C1 segment of cervical spinal cord (tissue), 14 donors: ENCODE measurements around the gene PLCB4.

Experiments
- DNase-seq, 14 donors: peaks; one replicate each; lab custom pipeline; 2025; lab: John Stamatoyannopoulos, UW

Gene PLCB4

GRCh38 chr20:9321007-9321406, 252.1 kb downstream of the PLCB4 start:
- no peak for DNase-seq

GRCh38 chr20:9322661-9323060, 253.8 kb downstream of the PLCB4 start:
- DNase-seq = no peak

- no peak for DNase-seq
These were observed 254.7 kb downstream of the PLCB4 start for GRCh38 chr20:9323622-9324021.

- DNase-seq = no peak
These were observed 260.6 kb downstream of the PLCB4 start for GRCh38 chr20:9329355-9330101.

- DNase-seq = no peak
These were observed 261.3 kb downstream of the PLCB4 start for GRCh38 chr20:9330151-9330550.

GRCh38 chr20:9331707-9332435, 263.0 kb downstream of the PLCB4 start:
- DNase-seq = no peak

GRCh38 chr20:9332791-9333479, 264.0 kb downstream of the PLCB4 start:
- no peak for DNase-seq

GRCh38 chr20:9334866-9335265, 266.0 kb downstream of the PLCB4 start:
- no peak for DNase-seq

GRCh38 chr20:9338101-9338500, 269.2 kb downstream of the PLCB4 start:
- no peak for DNase-seq

GRCh38 chr20:9339708-9340107, 270.8 kb downstream of the PLCB4 start:
- no peak for DNase-seq

GRCh38 chr20:9342651-9343050, 273.8 kb downstream of the PLCB4 start:
- DNase-seq = no peak

- peak in 1 of 14 donors; percentile 55 for DNase-seq
These were observed 275.4 kb downstream of the PLCB4 start for GRCh38 chr20:9344083-9344920.

GRCh38 chr20:9348316-9348715, 279.4 kb downstream of the PLCB4 start:
- DNase-seq = no peak

GRCh38 chr20:9348747-9349146, 279.9 kb downstream of the PLCB4 start:
- no peak for DNase-seq

GRCh38 chr20:9349249-9349648, 280.4 kb downstream of the PLCB4 start:
- DNase-seq = no peak

- no peak for DNase-seq
These were observed 283.9 kb downstream of the PLCB4 start for GRCh38 chr20:9352739-9353138.

- no peak for DNase-seq
These were observed 284.5 kb downstream of the PLCB4 start for GRCh38 chr20:9353180-9353915.

GRCh38 chr20:9353916-9354276, 285.0 kb downstream of the PLCB4 start:
- DNase-seq = no peak

- DNase-seq = no peak
These were observed 285.7 kb downstream of the PLCB4 start for GRCh38 chr20:9354579-9354978.

GRCh38 chr20:9358001-9358400, 289.1 kb downstream of the PLCB4 start:
- DNase-seq = no peak
